Neuronal stem cell (in vitro differentiated cells): ENCODE data around the gene HERC5.

ENCODE experiments used
- DNase-seq: peaks from one replicate; pipeline ENCODE4 v3.0.0-alpha.2; 2013; ENCODE audit warnings: low spot score
- H2AFZ ChIP-seq: one replicate; pipeline ENCODE4 v1.6.1; 2013; ENCODE audit warnings: mild to moderate bottlenecking, low read length, inconsistent platforms
- H2AK5ac ChIP-seq: 2 replicates; pipeline ENCODE4 v1.6.1; 2013; ENCODE audit warnings: low read depth, mild to moderate bottlenecking, inconsistent platforms, low read length, moderate library complexity, mixed read lengths
- H2BK120ac ChIP-seq: 2 replicates; pipeline ENCODE4 v1.6.1; 2013; ENCODE audit warnings: low read depth, mild to moderate bottlenecking, inconsistent platforms, low read length, moderate library complexity, mixed read lengths
- H2BK12ac ChIP-seq: one replicate; pipeline ENCODE4 v1.6.1; 2013; ENCODE audit warnings: low read length, inconsistent platforms
- H2BK15ac ChIP-seq: 2 replicates; pipeline ENCODE4 v1.6.1; 2013; ENCODE audit warnings: mild to moderate bottlenecking, low read length, inconsistent platforms, mixed read lengths
- H2BK5ac ChIP-seq: one replicate; pipeline ENCODE4 v1.6.1; 2013; ENCODE audit warnings: inconsistent platforms, mild to moderate bottlenecking, low read length, moderate library complexity
- H3K14ac ChIP-seq: one replicate; pipeline ENCODE4 v1.6.1; 2013; ENCODE audit warnings: low read length, inconsistent platforms
- H3K18ac ChIP-seq: 2 replicates; pipeline ENCODE4 v1.6.1; 2013; ENCODE audit warnings: low read length, inconsistent platforms
- H3K23ac ChIP-seq: 2 replicates; pipeline ENCODE4 v1.6.1; 2013; ENCODE audit warnings: low read depth, mild to moderate bottlenecking, mixed read lengths, low read length, inconsistent platforms; ENCODE audit not compliant: poor library complexity
- H3K27ac ChIP-seq: replicated peaks from 3 replicates; pipeline ENCODE4 v1.5.1; 2013; ENCODE audit warnings: low read length, inconsistent platforms
- H3K27me3 ChIP-seq, 3 experiments: 2 replicates each; pipeline ENCODE4 v1.6.1; 2013; ENCODE audit warnings: low read length in 3 of 3, mild to moderate bottlenecking in 2 of 3, inconsistent platforms in 1 of 3, low read depth in 1 of 3, mixed read lengths in 1 of 3, moderate library complexity in 1 of 3; ENCODE audit not compliant: control insufficient read depth in 3 of 3, insufficient read depth in 3 of 3
- H3K36me3 ChIP-seq, 2 donors: replicated peaks in 1 of 2; 2 replicates each; pipeline ENCODE4 v1.6.1; 2013; ENCODE audit warnings: low read length in 2 of 2; ENCODE audit not compliant: control insufficient read depth in 2 of 2, insufficient read depth in 2 of 2
- H3K4ac ChIP-seq: 2 replicates; pipeline ENCODE4 v1.6.1; 2013; ENCODE audit warnings: inconsistent platforms, mild to moderate bottlenecking, low read length, moderate library complexity
- H3K4me1 ChIP-seq, 2 donors: 1 replicate in 1 of 2; 2 replicates in 1 of 2; pipeline ENCODE4 v1.6.1; 2013; ENCODE audit warnings: low read length in 2 of 2, low read depth in 1 of 2; ENCODE audit not compliant: control insufficient read depth in 2 of 2, insufficient read depth in 1 of 2
- H3K4me2 ChIP-seq: one replicate; pipeline ENCODE4 v1.6.1; 2013; ENCODE audit warnings: mild to moderate bottlenecking, low read length, inconsistent platforms; ENCODE audit not compliant: insufficient read depth, poor library complexity, severe bottlenecking
- H3K4me3 ChIP-seq, 2 donors: 2 replicates each; pipeline ENCODE4 v1.5.1; 2013; ENCODE audit warnings: low read length in 2 of 2, mild to moderate bottlenecking in 2 of 2, inconsistent platforms in 1 of 2, moderate library complexity in 1 of 2
- H3K79me1 ChIP-seq: one replicate; pipeline ENCODE4 v1.6.1; 2013; ENCODE audit warnings: low read depth, mild to moderate bottlenecking, inconsistent platforms, low read length, moderate library complexity
- H3K9ac ChIP-seq: one replicate; pipeline ENCODE4 v1.6.1; 2013; ENCODE audit warnings: mild to moderate bottlenecking, low read depth, low read length, inconsistent platforms; ENCODE audit not compliant: poor library complexity
- H3K9me3 ChIP-seq, 2 donors: replicated peaks in 1 of 2; 2 replicates each; pipeline versions ENCODE3 to v1.6.1; 2013; ENCODE audit warnings: low read length in 2 of 2, mild to moderate bottlenecking in 2 of 2, inconsistent platforms in 1 of 2, low read depth in 1 of 2, mixed read lengths in 1 of 2, moderate library complexity in 1 of 2; ENCODE audit not compliant: control insufficient read depth in 2 of 2, insufficient read depth in 1 of 2
- H4K8ac ChIP-seq: one replicate; pipeline ENCODE4 v1.6.1; 2013; ENCODE audit warnings: low read depth, mild to moderate bottlenecking, inconsistent platforms, low read length, moderate library complexity
- H4K91ac ChIP-seq: one replicate; pipeline ENCODE4 v1.6.1; 2013; ENCODE audit warnings: low read length, low read depth, mild to moderate bottlenecking, inconsistent platforms; ENCODE audit not compliant: poor library complexity
- WGBS, 2 donors: extraction: QIAGEN DNeasy Blood & Tissue Kit; methylation state at CpG; one replicate each; pipeline ENCODE4 v1.1.7; 2013; ENCODE audit warnings: missing lambda C conversion rate in 2 of 2, mixed read lengths in 1 of 2; ENCODE audit not compliant: insufficient read length in 2 of 2, insufficient replicate concordance in 1 of 2; ENCODE audit errors: extremely low coverage in 2 of 2; 5-methylcytosine and 5-hydroxymethylcytosine counted together

Gene HERC5

GRCh38 chr4:88517825-88518224, 60.9 kb downstream of the HERC5 start:
- Histone ChIP-seq H2AK5ac (no peak overlapping the region), H2BK120ac (no peak overlapping the region), H3K27ac (no peak overlapping the region), H2AFZ (no peak overlapping the region), H3K23ac (no peak overlapping the region), H2BK5ac (no peak overlapping the region), H2BK15ac (no peak overlapping the region), H3K4ac (no peak overlapping the region), H4K8ac (no peak overlapping the region), H3K27me3 (no peaks in the 10 kb centered on the region), H3K9ac (no peak overlapping the region), H4K91ac (no peak overlapping the region), H3K18ac (no peak overlapping the region), H3K9me3 (no peaks in the 10 kb centered on the region), H3K4me2 (no peak overlapping the region), H3K79me1 (peaks cover 2% of the 10 kb centered on the region), H3K36me3 (peaks cover 4 to 24% of the 10 kb centered on the region in 2 donors), H2BK12ac (no peak overlapping the region), H3K4me1 (peaks cover 0 to 3% of the 10 kb centered on the region in 2 donors), H3K4me3 (no peak overlapping the region), H3K14ac (no peak overlapping the region)
- DNase-seq = no peak
- WGBS, 2 donors = no CpG with 5 or more reads among the region's 3 CpGs

GRCh38 chr4:88518911-88519310, 62.0 kb downstream of the HERC5 start:
- H4K8ac ChIP-seq = no peak overlapping the region
- H3K4ac ChIP-seq = no peak overlapping the region
- no peak overlapping the region for H3K14ac ChIP-seq
- no peak overlapping the region for H3K9ac ChIP-seq
- no peak overlapping the region for H2AK5ac ChIP-seq
- H3K23ac ChIP-seq = no peak overlapping the region
- H4K91ac ChIP-seq = no peak overlapping the region
- no peak for DNase-seq
- no peak overlapping the region for H3K27ac ChIP-seq
- no peak overlapping the region for H2AFZ ChIP-seq
- WGBS, 2 donors = no CpG with 5 or more reads among the region's 6 CpGs
- H3K4me1 ChIP-seq = peaks cover 0 to 3% of the 10 kb centered on the region in 2 donors
- no peak overlapping the region for H3K4me3 ChIP-seq
- H2BK12ac ChIP-seq = no peak overlapping the region
- no peak overlapping the region for H2BK120ac ChIP-seq
- no peaks in the 10 kb centered on the region for H3K9me3 ChIP-seq
- no peak overlapping the region for H2BK5ac ChIP-seq
- H2BK15ac ChIP-seq = no peak overlapping the region
- peaks cover 6% of the 10 kb centered on the region for H3K79me1 ChIP-seq
- no peaks in the 10 kb centered on the region for H3K27me3 ChIP-seq
- H3K18ac ChIP-seq = no peak overlapping the region
- peaks cover 4 to 24% of the 10 kb centered on the region in 2 donors for H3K36me3 ChIP-seq
- no peak overlapping the region for H3K4me2 ChIP-seq

GRCh38 chr4:88522702-88523324, 65.9 kb downstream of the HERC5 start:
- Histone ChIP-seq H2BK5ac (no peak overlapping the region), H2BK15ac (no peak overlapping the region), H4K8ac (peak overlapping the region; percentile 96), H2BK120ac (no peak overlapping the region), H3K9me3 (no peaks in the 10 kb centered on the region), H3K9ac (peak overlapping the region; percentile 99), H3K4me1 (peaks cover 2 to 6% of the 10 kb centered on the region in 2 donors), H3K27ac (peak overlapping the region; percentile 61), H3K4me2 (peak overlapping the region; percentile 77), H3K23ac (peak overlapping the region; percentile 96), H3K14ac (peak overlapping the region; percentile 89), H2AFZ (peak overlapping the region; percentile 95), H3K4ac (no peak overlapping the region), H3K4me3 (peak overlapping the region; percentile 82 to 96), H3K27me3 (no peaks in the 10 kb centered on the region), H3K18ac (peak overlapping the region; percentile 97), H2BK12ac (peak overlapping the region; percentile 10), H3K79me1 (peaks cover 6% of the 10 kb centered on the region), H4K91ac (no peak overlapping the region), H3K36me3 (peaks cover 4 to 24% of the 10 kb centered on the region in 2 donors), H2AK5ac (peak overlapping the region; percentile 88)
- no CpG with 5 or more reads among the region's 28 CpGs for WGBS, 2 donors
- DNase-seq = peak; percentile 3

- peaks cover 2 to 6% of the 10 kb centered on the region in 2 donors for H3K4me1 ChIP-seq
- no CpG with 5 or more reads among the region's 68 CpGs for WGBS, 2 donors
- H3K4me3 ChIP-seq = peak within 1 kb of the TSS; percentile 82 to 96
- H2AK5ac ChIP-seq = peak within 1 kb of the TSS; percentile 88
- peak within 1 kb of the TSS; percentile 96 for H4K8ac ChIP-seq
- peak within 1 kb of the TSS; percentile 96 for H3K23ac ChIP-seq
- H3K9ac ChIP-seq = peak within 1 kb of the TSS; percentile 99
- peak; percentile 83 for DNase-seq
- H2BK12ac ChIP-seq = peak within 1 kb of the TSS; percentile 10
- H3K4me2 ChIP-seq = peak within 1 kb of the TSS; percentile 77
- no peak within 1 kb of the TSS for H2BK5ac ChIP-seq
- peak within 1 kb of the TSS; percentile 97 for H3K18ac ChIP-seq
- no peak within 1 kb of the TSS for H2BK120ac ChIP-seq
- H2BK15ac ChIP-seq = no peak within 1 kb of the TSS
- no peak within 1 kb of the TSS for H4K91ac ChIP-seq
- peak within 1 kb of the TSS; percentile 61 for H3K27ac ChIP-seq
- H3K36me3 ChIP-seq = peaks cover 4 to 24% of the 10 kb centered on the region in 2 donors
- H2AFZ ChIP-seq = peak within 1 kb of the TSS; percentile 95
- H3K4ac ChIP-seq = no peak within 1 kb of the TSS
- H3K27me3 ChIP-seq = no peaks in the 10 kb centered on the region
- H3K79me1 ChIP-seq = peaks cover 6% of the 10 kb centered on the region
- H3K14ac ChIP-seq = peak within 1 kb of the TSS; percentile 89
- H3K9me3 ChIP-seq = no peaks in the 10 kb centered on the region
Measured at GRCh38 chr4:88523325-88524129, 66.6 kb downstream of the HERC5 start, which contains the start of gene PYURF. TSS of gene PYURF (minus strand) at chr4:88523776. CDS start at chr4:88523700, 76 bp downstream.
